ENCODE measurements around the gene MATCAP1. TPM values are rescaled to one million over a fixed set of nuclear protein-coding genes. Genes with fewer than 3 reads are reported as not detected.

MATCAP1 gene
- total and polyA plus RNA-seq, 4 donors, result 1.5 to 4.8 (median 3.2) TPM

GRCh38 chr16:67166110-67166547 is 17.6 kb downstream of the MATCAP1 start (continued):
- TF ChIP-seq FOXA1 (IDR thresholded peaks at IDR 0.05), result no peak

- H3K36me3 ChIP-seq (ENCODE audit: control insufficient read depth in 4 of 4, insufficient read depth in 3 of 4, low read depth in 1 of 4, low read length in 3 of 4), result peaks cover 0 to 2% (median 0%) of the 10 kb centered on the region in 4 donors
- no peak for DNase-seq (ENCODE audit: low spot score)
- 22% methylated on average over 85 of the region's 85 CpGs for WGBS
- H3K9me3 ChIP-seq (ENCODE audit: control insufficient read depth in 4 of 4, low read length in 3 of 4), result no peaks in the 10 kb centered on the region
- no peaks in the 10 kb centered on the region for H3K27me3 ChIP-seq (ENCODE audit: control insufficient read depth in 4 of 4, insufficient read depth in 4 of 4, low read length in 3 of 4)
- H3K4me3 ChIP-seq (ENCODE audit: low read depth in 1 of 3, low read length in 3 of 3), result peak overlapping the region in 1 of 3 donors; percentile 39
- peaks cover 29 to 50% (median 38%) of the 10 kb centered on the region in 4 donors for H3K4me1 ChIP-seq (ENCODE audit: control insufficient read depth in 4 of 4, insufficient read depth in 4 of 4, low read length in 3 of 4)
- H3K27ac ChIP-seq (ENCODE audit: low read depth in 1 of 2, low read length in 2 of 2), result no peak overlapping the region
- no peak overlapping the region for H3K9ac ChIP-seq (ENCODE audit: low read depth in 1 of 2, low read length in 2 of 2)
- TF ChIP-seq TAF1 (conservative IDR thresholded peaks at IDR 0.05) (no peak), SP1 (IDR thresholded peaks at IDR 0.05) (no peak), HNF4G (IDR thresholded peaks at IDR 0.05) (no peak), GABPA (IDR thresholded peaks at IDR 0.05 in 1 of 2, conservative IDR thresholded peaks at IDR 0.05 in 1 of 2) (no peak), YY1 (IDR thresholded peaks at IDR 0.05) (no peak)
Observed at GRCh38 chr16:67165121-67166078, 18.4 kb downstream of the MATCAP1 start.

GRCh38 chr16:67164599-67165061 is 19.1 kb downstream of the MATCAP1 start, which contains the start of gene HSF4:
TSS of gene HSF4 (plus strand) at chr16:67164745. CDS start at chr16:67164812, 67 bp downstream.
- DNase-seq (ENCODE audit: low spot score), result no peak
- peak within 1 kb of the TSS in 2 of 3 donors; percentile 16 to 39 for H3K4me3 ChIP-seq (ENCODE audit: low read depth in 1 of 3, low read length in 3 of 3)
- H3K9me3 ChIP-seq (ENCODE audit: control insufficient read depth in 4 of 4, low read length in 3 of 4), result no peaks in the 10 kb centered on the region
- TF ChIP-seq HNF4G (IDR thresholded peaks at IDR 0.05) (no peak), RXRA (IDR thresholded peaks at IDR 0.05) (no peak), YY1 (IDR thresholded peaks at IDR 0.05) (no peak), ATF3 (IDR thresholded peaks at IDR 0.05) (no peak), ZBTB33 (IDR thresholded peaks at IDR 0.05) (no peak), REST (IDR thresholded peaks at IDR 0.05) (no peak), HNF4A (conservative IDR thresholded peaks at IDR 0.05) (no peak), CTCF (IDR thresholded peaks at IDR 0.05; ENCODE audit: low read depth, low read length, missing input control) (no peak)
- peaks cover 0 to 2% (median 0%) of the 10 kb centered on the region in 4 donors for H3K36me3 ChIP-seq (ENCODE audit: control insufficient read depth in 4 of 4, insufficient read depth in 3 of 4, low read depth in 1 of 4, low read length in 3 of 4)
- no peak within 1 kb of the TSS for H3K27ac ChIP-seq (ENCODE audit: low read depth in 1 of 2, low read length in 2 of 2)
- H3K27me3 ChIP-seq (ENCODE audit: control insufficient read depth in 4 of 4, insufficient read depth in 4 of 4, low read length in 3 of 4), result no peaks in the 10 kb centered on the region
- no peak within 1 kb of the TSS for H3K9ac ChIP-seq (ENCODE audit: low read depth in 1 of 2, low read length in 2 of 2)
- 1% methylated on average over 41 of the region's 41 CpGs for WGBS
- H3K4me1 ChIP-seq (ENCODE audit: control insufficient read depth in 4 of 4, insufficient read depth in 4 of 4, low read length in 3 of 4), result peaks cover 28 to 44% (median 34%) of the 10 kb centered on the region in 4 donors

Measured in liver (tissue), 9 donors.